Upper lobe of left lung (tissue), 4 donors: ENCODE measurements around the gene RBM18.

Source experiments
- EP300 ChIP-seq, 4 donors: sonication (generic); formaldehyde crosslinking; IDR thresholded peaks; one replicate each; pipeline ENCODE4 v1.5.1; 2017; ENCODE audit warnings: antibody characterized with exemption in 4 of 4, control low read depth in 2 of 4
- POLR2A ChIP-seq, 4 donors: fragments of 450-650 bp; IDR thresholded peaks; one replicate each; pipeline ENCODE4 v1.5.1; 2016 to 2017; ENCODE audit warnings: antibody characterized with exemption in 4 of 4, mild to moderate bottlenecking in 2 of 4
- POLR2AphosphoS5 ChIP-seq, 2 donors: sonication (generic); formaldehyde crosslinking; IDR thresholded peaks; one replicate each; pipeline ENCODE4 v1.5.1; 2017; ENCODE audit warnings: antibody characterized with exemption in 2 of 2
- TF ChIP-seq, protein P1 (sequence below), 6 experiments: fragments of 450-650 bp in 4 of 6; fragments of 200-600 bp in 2 of 6; sonication (generic) in 2 of 6; IDR thresholded peaks; one replicate each; pipeline ENCODE4 v1.5.1; 2016 to 2019; ENCODE audit warnings: antibody characterized with exemption in 6 of 6

DNA sequence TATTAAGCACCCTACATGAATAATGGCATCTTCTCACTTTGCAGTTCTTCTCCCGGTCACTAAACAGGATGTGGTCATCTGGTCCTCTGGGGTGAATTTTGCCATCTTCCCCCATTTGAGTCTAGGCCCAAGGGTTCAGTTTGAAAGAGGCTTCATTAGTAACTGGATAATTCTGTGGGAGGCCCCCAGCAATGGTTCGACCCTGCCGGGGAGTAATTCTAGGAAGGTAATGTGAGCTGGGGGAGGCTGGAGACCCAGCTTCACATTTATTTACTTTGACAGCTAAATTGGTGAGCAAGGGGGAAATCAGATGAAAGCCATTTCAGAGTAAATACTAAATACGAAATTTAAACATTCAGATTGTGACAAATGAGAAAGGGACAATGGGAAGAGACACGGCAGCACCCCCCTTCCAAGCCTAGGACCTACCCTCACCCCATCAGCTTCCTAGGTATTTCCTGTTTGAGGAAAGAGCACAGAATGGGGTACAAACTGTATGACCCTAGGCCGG lies 31.8 kb downstream of the RBM18 start:
- TF ChIP-seq, protein P1, sequence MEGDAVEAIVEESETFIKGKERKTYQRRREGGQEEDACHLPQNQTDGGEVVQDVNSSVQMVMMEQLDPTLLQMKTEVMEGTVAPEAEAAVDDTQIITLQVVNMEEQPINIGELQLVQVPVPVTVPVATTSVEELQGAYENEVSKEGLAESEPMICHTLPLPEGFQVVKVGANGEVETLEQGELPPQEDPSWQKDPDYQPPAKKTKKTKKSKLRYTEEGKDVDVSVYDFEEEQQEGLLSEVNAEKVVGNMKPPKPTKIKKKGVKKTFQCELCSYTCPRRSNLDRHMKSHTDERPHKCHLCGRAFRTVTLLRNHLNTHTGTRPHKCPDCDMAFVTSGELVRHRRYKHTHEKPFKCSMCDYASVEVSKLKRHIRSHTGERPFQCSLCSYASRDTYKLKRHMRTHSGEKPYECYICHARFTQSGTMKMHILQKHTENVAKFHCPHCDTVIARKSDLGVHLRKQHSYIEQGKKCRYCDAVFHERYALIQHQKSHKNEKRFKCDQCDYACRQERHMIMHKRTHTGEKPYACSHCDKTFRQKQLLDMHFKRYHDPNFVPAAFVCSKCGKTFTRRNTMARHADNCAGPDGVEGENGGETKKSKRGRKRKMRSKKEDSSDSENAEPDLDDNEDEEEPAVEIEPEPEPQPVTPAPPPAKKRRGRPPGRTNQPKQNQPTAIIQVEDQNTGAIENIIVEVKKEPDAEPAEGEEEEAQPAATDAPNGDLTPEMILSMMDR (IDR thresholded peaks at IDR 0.05): no peak
- no peak for TF ChIP-seq POLR2AphosphoS5 (IDR thresholded peaks at IDR 0.05)
- TF ChIP-seq POLR2A (IDR thresholded peaks at IDR 0.05): no peak
- TF ChIP-seq EP300 (IDR thresholded peaks at IDR 0.05): no peak
